ENCODE results near the gene SEMA4C.

GRCh38 chr2:96909611-96910021, 39.7 kb upstream of the SEMA4C start:
- no peak for TF ChIP-seq CTCF (IDR thresholded peaks at IDR 0.05; ENCODE audit: insufficient read depth, low read length)
- no peak for TF ChIP-seq POLR2AphosphoS5 (IDR thresholded peaks at IDR 0.05; ENCODE audit: low read depth)
- no peak for TF ChIP-seq SPI1 (IDR thresholded peaks at IDR 0.05; ENCODE audit: borderline replicate concordance, low read depth)
- no peak for TF ChIP-seq REST (IDR thresholded peaks at IDR 0.05; ENCODE audit: insufficient replicate concordance, low read depth)
